GM18508 (cell line): Measurements from ENCODE around the gene NECTIN1.

ENCODE experiments used
- ATAC-seq: cut with Tn5 transposase; IDR thresholded peaks from one replicate; pipeline ENCODE4 v1.9.1; 2021; ENCODE audit warnings: moderate number of reproducible peaks; ENCODE audit not compliant: insufficient read depth, unreplicated experiment

Gene NECTIN1

GRCh38 chr11:119716582-119717498 lies 12.2 kb downstream of the NECTIN1 start:
- no peak for ATAC-seq

GRCh38 chr11:119714590-119714989 lies 14.4 kb downstream of the NECTIN1 start:
- ATAC-seq, result no peak

DNA sequence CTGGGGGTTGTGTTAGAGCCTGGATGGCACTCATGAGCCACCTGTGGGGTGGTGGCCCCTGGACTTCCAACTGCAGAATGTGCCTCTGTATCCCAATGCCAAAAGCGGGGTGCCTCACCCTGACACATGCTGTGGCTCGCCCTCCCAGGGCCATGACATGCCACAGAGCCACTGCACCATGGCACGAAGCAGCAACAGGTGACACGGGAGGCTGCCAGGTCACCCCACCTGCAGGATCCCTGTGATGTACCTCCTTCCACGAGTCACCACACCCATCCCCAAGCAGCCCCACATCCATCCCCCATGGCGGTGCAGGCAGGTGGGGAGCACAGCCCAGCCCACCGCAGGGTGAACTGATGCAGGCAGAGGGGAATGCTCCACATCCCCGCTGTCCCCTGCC lies 14.8 kb downstream of the NECTIN1 start:
- no peak for ATAC-seq

GRCh38 chr11:119713359-119714040 lies 15.5 kb downstream of the NECTIN1 start:
- ATAC-seq, result no peak

DNA sequence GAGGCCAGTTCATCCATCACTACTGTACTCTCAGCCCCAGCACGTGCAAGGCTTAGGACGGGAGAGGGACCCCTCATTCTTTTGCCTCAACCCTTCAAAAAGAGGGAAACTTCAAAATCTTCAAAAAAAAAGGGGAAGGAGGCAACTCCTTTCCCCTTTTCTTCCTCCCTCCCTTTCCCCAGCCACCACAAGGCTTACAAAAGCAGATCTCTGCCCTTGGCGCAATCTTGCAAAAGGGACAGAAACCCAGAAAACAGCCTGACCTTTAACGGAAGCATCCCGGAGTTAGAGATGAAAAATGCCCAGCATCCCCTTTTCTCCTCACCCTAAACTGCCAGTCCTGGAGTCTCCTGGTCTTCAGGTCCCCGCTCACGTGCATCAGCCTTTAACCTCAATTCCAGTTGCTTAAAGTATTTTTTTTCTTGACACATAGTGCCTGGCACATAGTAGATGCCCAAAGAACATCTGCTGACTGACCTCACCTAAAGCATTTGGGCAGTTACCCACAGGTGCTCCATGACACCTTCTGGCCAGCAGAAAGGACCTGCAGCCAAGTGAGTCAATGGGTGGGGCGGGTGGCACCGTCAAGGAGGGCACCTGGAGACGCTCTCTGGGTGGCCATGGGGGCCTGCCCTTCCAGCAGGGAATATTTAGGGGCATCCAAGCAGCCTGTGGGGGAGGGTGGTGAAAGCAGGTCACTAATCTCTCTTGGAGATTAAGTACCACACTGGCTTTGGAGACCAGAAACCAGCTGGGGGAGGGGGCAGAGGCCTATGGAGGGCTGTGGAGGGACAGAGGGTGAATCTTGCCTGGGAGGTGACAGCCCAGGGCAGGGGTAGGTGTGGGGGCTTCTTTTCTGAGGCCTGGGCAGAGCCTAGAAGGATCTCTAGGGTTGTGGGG lies 16.3 kb downstream of the NECTIN1 start:
- no peak for ATAC-seq

- ATAC-seq, result no peak
Observed at GRCh38 chr11:119712006-119712405, 17.0 kb downstream of the NECTIN1 start.

GRCh38 chr11:119711476-119711875 lies 17.5 kb downstream of the NECTIN1 start:
- no peak for ATAC-seq

DNA sequence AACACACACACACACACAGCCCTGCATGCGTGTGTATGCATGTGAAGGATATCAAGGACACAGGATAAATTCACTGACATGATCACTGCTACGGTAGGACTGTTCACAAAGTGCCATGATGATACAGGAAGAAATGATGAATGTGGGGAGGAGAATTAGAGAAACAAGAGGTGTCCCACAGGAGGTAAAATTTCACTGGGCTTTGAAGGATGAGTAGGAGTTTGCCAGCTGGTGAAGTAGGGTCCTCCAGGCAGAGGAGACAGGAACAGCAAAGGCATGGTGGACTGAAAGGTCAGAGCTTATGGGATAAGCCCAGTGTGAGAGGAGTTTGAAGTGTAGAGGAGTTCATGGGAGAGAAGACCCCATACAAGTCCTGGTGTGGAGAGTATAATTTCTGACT lies 18.6 kb downstream of the NECTIN1 start:
- no peak for ATAC-seq

DNA sequence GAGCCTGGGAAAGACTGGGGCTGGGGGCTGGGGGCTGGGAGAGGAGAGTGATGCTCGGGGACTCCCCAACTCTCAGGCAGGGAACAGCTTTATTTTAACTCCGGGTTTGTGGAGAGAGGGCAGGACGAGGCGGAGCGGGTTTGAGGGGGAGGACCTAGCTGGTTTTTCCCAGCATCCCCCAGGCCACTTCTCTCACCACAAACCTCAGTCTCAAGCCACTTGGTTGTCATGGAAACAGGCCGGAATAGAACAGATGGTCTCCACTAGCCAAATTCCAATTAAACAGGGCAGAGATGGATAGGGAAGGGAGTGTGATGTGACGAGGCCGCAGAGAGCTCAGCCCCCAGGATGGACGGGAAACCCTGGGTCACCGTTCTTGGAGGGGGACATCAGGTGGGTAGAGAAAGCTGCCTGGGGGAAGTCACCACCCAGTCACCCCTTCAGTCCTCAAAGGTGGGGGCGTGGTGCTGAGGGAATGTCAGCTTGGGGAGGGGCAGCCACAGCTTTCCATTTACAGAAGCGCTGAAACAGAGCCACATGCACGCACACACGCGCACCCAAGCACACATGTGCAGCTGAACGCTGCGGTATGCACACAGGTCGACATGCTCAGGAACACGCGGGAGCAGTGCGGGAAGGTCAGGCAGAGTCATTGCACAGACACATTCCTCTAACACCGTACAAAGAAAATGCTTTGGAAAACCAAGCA lies 19.2 kb downstream of the NECTIN1 start:
- ATAC-seq, result no peak

GRCh38 chr11:119709171-119709570 lies 19.8 kb downstream of the NECTIN1 start:
- ATAC-seq, result no peak

- no peak for ATAC-seq
Observed at GRCh38 chr11:119708384-119708783, 20.6 kb downstream of the NECTIN1 start.

DNA sequence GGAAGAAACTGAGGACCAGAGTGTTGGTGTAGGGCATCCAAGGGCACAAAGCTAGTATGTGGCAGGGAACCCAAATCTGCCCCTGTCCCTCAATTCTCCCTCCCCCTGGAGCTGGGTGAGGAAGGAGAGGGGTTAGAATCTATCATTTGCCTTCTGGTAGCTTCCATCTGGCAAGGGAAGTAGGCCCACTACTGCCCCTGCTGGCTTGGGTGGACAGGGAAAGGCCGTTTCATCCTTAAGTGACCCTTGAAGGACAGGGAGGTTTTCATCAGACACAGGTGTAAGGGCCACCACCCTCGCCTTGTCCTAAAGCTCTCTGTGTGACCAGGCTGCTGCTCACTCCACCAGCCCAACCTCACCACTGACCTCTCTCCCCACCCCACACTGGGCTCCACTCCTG lies 22.1 kb downstream of the NECTIN1 start:
- no peak for ATAC-seq

GRCh38 chr11:119706029-119706428 lies 23.0 kb downstream of the NECTIN1 start:
- no peak for ATAC-seq

GRCh38 chr11:119705362-119705761 lies 23.6 kb downstream of the NECTIN1 start:
- no peak for ATAC-seq

DNA sequence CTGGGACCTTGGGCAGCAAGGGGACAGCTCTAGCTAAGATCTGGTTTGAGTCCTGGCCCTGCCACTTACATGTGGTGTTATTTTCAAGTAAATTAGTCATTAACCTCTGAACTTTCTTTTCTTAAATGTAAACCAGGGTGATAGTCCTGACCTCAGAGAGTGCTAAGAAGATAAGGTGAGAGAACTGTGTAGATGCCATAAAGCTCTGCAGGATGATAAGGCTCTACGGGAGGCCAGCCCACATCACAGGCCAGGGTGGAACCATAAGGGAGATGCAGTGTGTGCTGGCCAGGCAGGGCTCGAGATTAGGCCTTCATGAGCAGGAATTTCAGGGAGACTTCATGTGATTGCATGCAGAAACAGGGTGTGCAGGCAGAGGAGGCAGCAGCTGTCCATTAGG lies 24.2 kb downstream of the NECTIN1 start:
- no peak for ATAC-seq

- ATAC-seq, result no peak
Observed at GRCh38 chr11:119701591-119702549, 27.1 kb downstream of the NECTIN1 start.

GRCh38 chr11:119700536-119701346 lies 28.3 kb downstream of the NECTIN1 start:
- ATAC-seq, result no peak

GRCh38 chr11:119700030-119700429 lies 29.0 kb downstream of the NECTIN1 start:
- no peak for ATAC-seq
